GM10248 (cell line): ENCODE data around the gene KISS1R.

Experiments used
- CTCF ChIA-PET: fragments of 300-600 bp; sonication (Branson Sonifier 250); formaldehyde crosslinking; extraction: SDS; loops from one replicate; lab custom pipeline; 2021; ENCODE audit warnings: antibody characterized with exemption; lab: Yijun Ruan, JAX
- POLR2A ChIA-PET: fragments of 350-650 bp; sonication (Branson Sonifier 250); formaldehyde crosslinking; extraction: SDS; loops from one replicate; lab custom pipeline; 2020; ENCODE audit warnings: antibody characterized with exemption; lab: Yijun Ruan, JAX
- DNase-seq: peaks from one replicate; pipeline ENCODE4 v3.0.0; 2012; ENCODE audit errors: extremely low spot score
- CTCF ChIP-seq: IDR thresholded peaks from 2 replicates; pipeline ENCODE4 v1.5.1; 2012; ENCODE audit warnings: mild to moderate bottlenecking, low read depth; ENCODE audit errors: extremely low read depth, missing control alignments, control extremely low read depth

KISS1R gene

GRCh38 chr19:902446-903226, 14.5 kb upstream of the KISS1R start:
- POLR2A ChIA-PET, result interaction anchor here (0.6 to 1.9 kb wide), 2 partner anchors 9 to 27 kb away, joined by 3 to 6 read pairs; partner anchors contain the start of genes MED16 and RNU6-9
- no peak for TF ChIP-seq CTCF
- CTCF ChIA-PET, result interaction anchor here (1.0 to 2.2 kb wide), 4 partner anchors 8 to 39 kb away, joined by 3 to 7 read pairs (median 4); no protein-coding TSS in a partner anchor
- DNase-seq, result no peak

- CTCF ChIA-PET, result interaction anchor here (0.7 to 2.2 kb wide), 4 partner anchors 9 to 40 kb away, joined by 3 to 5 read pairs (median 3); no protein-coding TSS in a partner anchor
These were observed 13.8 kb upstream of the KISS1R start for GRCh38 chr19:903266-903797.

GRCh38 chr19:904545-904944, 12.6 kb upstream of the KISS1R start:
- ChIA-PET POLR2A (no interaction called here), CTCF (interaction anchor here (2.2 kb wide), 1 partner anchor 16 kb away, joined by 5 read pairs; no protein-coding TSS in a partner anchor)
- no peak for TF ChIP-seq CTCF

More at GRCh38 chr19:903266-903797, 13.8 kb upstream of the KISS1R start:
- DNase-seq, result no peak
- POLR2A ChIA-PET, result interaction anchor here (1.9 kb wide), 1 partner anchor 10 kb away, joined by 6 read pairs; the partner anchor contains the start of genes MED16 and RNU6-9
- TF ChIP-seq CTCF, result no peak

GRCh38 chr19:906480-906879, 10.7 kb upstream of the KISS1R start:
- POLR2A ChIA-PET, result interaction anchor here (0.6 to 1.8 kb wide), 5 partner anchors 9 to 111 kb away, joined by 3 to 8 read pairs (median 4); partner anchors contain the start of genes MED16 and RNU6-9
- no peak for DNase-seq
- CTCF ChIA-PET, result interaction anchor here (0.8 to 4.5 kb wide), 6 partner anchors 12 to 65 kb away, joined by 3 to 25 read pairs (median 7); partner anchors contain the start of genes MED16 and RNU6-9
- no peak for TF ChIP-seq CTCF

More at GRCh38 chr19:904545-904944, 12.6 kb upstream of the KISS1R start:
- DNase-seq, result no peak

- POLR2A ChIA-PET, result interaction anchor here (1.0 to 1.8 kb wide), 4 partner anchors 10 to 99 kb away, joined by 3 to 8 read pairs (median 4); partner anchors contain the start of genes MED16 and RNU6-9
These were observed 9.8 kb upstream of the KISS1R start for GRCh38 chr19:907183-907853.

More at GRCh38 chr19:907183-907853, 9.8 kb upstream of the KISS1R start:
- DNase-seq, result no peak
- no peak for TF ChIP-seq CTCF
- CTCF ChIA-PET, result interaction anchor here (0.8 to 4.5 kb wide), 11 partner anchors 13 to 138 kb away, joined by 3 to 25 read pairs (median 4); partner anchors contain the start of genes MED16 and RNU6-9
